ENCODE data around the gene COL11A1. TPM values are rescaled to one million over a fixed set of nuclear protein-coding genes. Genes with fewer than 3 reads are reported as not detected.
"Not testable (repeated sequence)": the region's sequence is repeated elsewhere in the genome, so short reads cannot be mapped to it uniquely, and the experiment has no call there.

COL11A1 gene
- total and polyA plus RNA-seq, 2 of the 4 experiments (the other 2 are of a cell fraction): 4.6 to 5.2 TPM

DNA sequence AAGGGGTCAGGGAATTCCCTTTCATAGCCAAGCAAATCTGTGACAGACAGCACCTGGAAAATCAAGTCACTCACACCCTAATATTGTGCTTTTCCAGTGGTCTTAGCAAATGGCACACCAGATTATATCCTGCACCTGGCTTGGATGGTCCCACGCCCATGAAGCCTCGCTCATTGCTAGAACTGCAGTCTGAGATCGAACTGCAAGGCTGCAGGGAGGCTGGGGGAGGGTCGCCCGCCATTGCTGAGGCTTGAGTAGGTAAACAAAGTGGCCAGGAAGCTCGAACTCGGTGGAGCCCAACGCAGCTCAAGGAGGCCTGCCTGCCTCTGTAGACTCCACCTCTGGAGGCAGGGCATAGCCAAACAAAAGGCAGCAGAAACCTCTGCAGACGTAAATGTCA is 281.6 kb downstream of the COL11A1 start:
- dilution Hi-C loops (cut with HindIII; ENCODE audit: low sequenced_read_pairs, unreplicated experiment): not testable (repeated sequence)

More for the DNA sequence above, 281.6 kb downstream of the COL11A1 start:
- H3K9me1 ChIP-seq (ENCODE audit: insufficient read depth, low read length); H2AFZ ChIP-seq (replicated peaks; ENCODE audit: low read length, poor library complexity); BruUV-seq (replicated peaks); H2AK5ac ChIP-seq (ENCODE audit: low read depth, low read length); H2BK5ac ChIP-seq (ENCODE audit: low read depth, low read length, poor library complexity, severe bottlenecking); CTCF ChIA-PET; H3K27me3 ChIP-seq (ENCODE audit: control insufficient read depth, insufficient read depth, low read length); in situ Hi-C loops (cut with MboI; ENCODE audit: low sequenced_read_pairs); H3K18ac ChIP-seq (ENCODE audit: low read depth, low read length); H3K4me1 ChIP-seq (ENCODE audit: control insufficient read depth, insufficient read depth, low read length); H4K5ac ChIP-seq (ENCODE audit: low read depth, low read length); H2BK15ac ChIP-seq (ENCODE audit: low read depth, low read length); H3K4me2 ChIP-seq (ENCODE audit: low read depth, low read length); ATAC-seq (ENCODE audit: low read depth); H4K20me1 ChIP-seq (ENCODE audit: insufficient read depth, low read length); H2BK20ac ChIP-seq (ENCODE audit: low read depth, low read length); H3K79me1 ChIP-seq (ENCODE audit: low read depth in 1 of 2, low read length in 2 of 2); H3K56ac ChIP-seq (ENCODE audit: extremely low read depth, insufficient read depth, low read length); H2BK120ac ChIP-seq (ENCODE audit: low read depth, low read length); H3K4ac ChIP-seq (ENCODE audit: low read depth, low read length); DNase-seq; H3K23ac ChIP-seq (ENCODE audit: low read depth, low read length); POLR2A ChIA-PET (ENCODE audit: unreplicated experiment); H3K27ac ChIP-seq (ENCODE audit: insufficient read depth, low read length); H3K36me3 ChIP-seq (ENCODE audit: control insufficient read depth, insufficient read depth, low read length); H3K9ac ChIP-seq (ENCODE audit: low read depth, low read length); H2AK9ac ChIP-seq (replicated peaks; ENCODE audit: low read depth, low read length, poor library complexity); H4K8ac ChIP-seq (ENCODE audit: low read depth in 2 of 2, low read length in 2 of 2); H3K14ac ChIP-seq (replicated peaks; ENCODE audit: low read depth, low read length); H4K91ac ChIP-seq (ENCODE audit: insufficient read depth, low read depth, low read length); intact Hi-C loops (cut with micrococcal nuclease); H3K4me3 ChIP-seq (ENCODE audit: insufficient read depth, low read depth, low read length); H3K9me3 ChIP-seq (ENCODE audit: control insufficient read depth, insufficient read depth, low read length): not testable (repeated sequence)
- 70% methylated on average over 5 of the region's 9 CpGs; no CpG with 5 or more reads in 1 of the 2 experiments for WGBS, 2 experiments (ENCODE audit: extremely low coverage in 2 of 2, insufficient read length in 1 of 2)

Data from IMR-90 (cell line).